ENCODE results near the gene SUCO. TPM values are rescaled to one million over a fixed set of nuclear protein-coding genes. Genes with fewer than 3 reads are reported as not detected.

SUCO gene
- total and polyA plus RNA-seq, 2 of the 13 experiments (the other 11 are each of a cell fraction or from before 2014, with no cell fraction given) = 12.6 to 25.5 TPM

DNA sequence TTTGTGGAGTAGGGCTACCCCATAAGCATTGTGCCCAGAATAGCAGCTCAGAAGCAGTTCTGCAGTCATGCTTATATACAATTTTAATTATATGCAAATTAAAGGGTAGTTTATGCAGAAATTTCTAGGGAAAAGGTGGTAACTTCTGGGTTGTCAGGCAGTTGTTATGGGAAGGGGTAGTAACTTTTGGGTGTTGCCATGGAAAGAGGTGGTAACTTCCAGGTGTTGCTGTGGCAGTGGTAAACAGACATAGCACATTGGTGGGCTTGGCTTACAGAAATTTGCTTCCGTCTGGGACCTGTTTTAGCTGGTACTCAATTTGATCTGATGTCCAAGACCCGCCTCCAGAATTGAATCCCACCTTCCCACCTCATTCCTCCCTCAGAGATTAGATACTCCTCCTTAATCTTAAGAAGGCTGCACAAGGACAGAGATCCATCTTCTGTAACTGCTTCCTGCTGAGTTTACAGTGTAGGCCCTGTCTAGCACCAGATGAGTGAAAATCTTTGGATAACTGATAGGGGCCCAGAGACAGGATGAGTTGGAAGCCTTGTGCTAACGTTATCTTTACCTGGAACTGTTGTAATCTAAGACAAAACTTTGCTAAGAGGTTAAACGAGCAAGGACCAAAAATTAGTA, 26.7 kb downstream of the SUCO start:
- no TSS peak for BruUV-seq (replicated peaks)
- Histone ChIP-seq H3K4me3 (replicated peaks in 1 of 3; ENCODE audit: insufficient read depth in 1 of 3, low read depth in 2 of 3, low read length in 3 of 3) (no peak overlapping the region), H3K9me3 (ENCODE audit: low read length) (no peaks in the 10 kb centered on the region), H3K4me2 (ENCODE audit: low read depth, low read length) (no peak overlapping the region), H3K27me3 (ENCODE audit: control insufficient read depth in 1 of 2, insufficient read depth in 2 of 2, low read length in 2 of 2) (no peaks in the 10 kb centered on the region; a peak in 1 of 5 replicates), H3K4me1 (ENCODE audit: insufficient read depth, low read length) (peaks cover 23% of the 10 kb centered on the region), H3K27ac (ENCODE audit: extremely low read length, insufficient read depth, low read length) (no peak overlapping the region), H3K9ac (ENCODE audit: insufficient read depth, low read depth, low read length) (no peak overlapping the region), H2AFZ (ENCODE audit: low read length) (no peak overlapping the region), H3K36me3 (replicated peaks in 1 of 2; ENCODE audit: control insufficient read depth in 1 of 2, insufficient read depth in 2 of 2, low read length in 2 of 2) (peaks cover 13 to 47% of the 10 kb centered on the region in 2 experiments), H3K79me2 (ENCODE audit: insufficient read depth, low read length) (peaks cover 6% of the 10 kb centered on the region), H4K20me1 (ENCODE audit: insufficient read depth, low read length) (no peaks in the 10 kb centered on the region)
- ChIA-PET CTCF (ENCODE audit: low intra/inter-chr PET ratio, low total read pairs) (no interaction called here), POLR2A (no interaction called here)
- TF ChIP-seq ZBTB1 (CRISPR knock-in tag; IDR thresholded peaks at IDR 0.05; ENCODE audit: borderline replicate concordance) (no peak), ELF4 (CRISPR knock-in tag; IDR thresholded peaks at IDR 0.05; ENCODE audit: borderline replicate concordance) (no peak)
- no peak for DNase-seq (ENCODE audit: low spot score)
- intact Hi-C loops (cut with micrococcal nuclease; ENCODE audit: unreplicated experiment) (no loop called here), in situ Hi-C loops (cut with HindIII; ENCODE audit: extremely low pct_ligation_motif_present, low pct_unique_long_range_greater_than_20kb) (no loop called here)
- no peak for ATAC-seq
- 95% methylated on average over 4 of the region's 4 CpGs for WGBS (ENCODE audit: low lambda C conversion rate)
- no peak for FAIRE-seq

DNA sequence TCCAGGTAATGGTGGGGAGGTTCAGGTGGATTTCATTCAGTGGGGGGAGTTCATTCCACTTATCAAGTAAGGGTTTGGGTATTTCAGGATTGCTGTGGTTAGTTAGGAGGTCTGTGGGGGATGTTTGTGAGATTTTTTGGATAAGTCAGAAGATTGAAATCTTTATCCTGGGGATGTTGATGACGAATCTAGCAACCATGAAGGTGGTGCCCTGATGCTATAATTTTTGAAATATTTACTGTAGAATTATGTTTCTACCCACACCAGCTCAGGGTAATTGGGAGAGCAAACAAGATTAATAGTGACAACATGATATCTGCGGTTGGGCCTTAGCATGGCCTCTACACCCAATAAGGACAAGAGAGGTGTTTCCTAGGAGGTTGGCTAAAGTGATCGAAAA, 28.3 kb downstream of the SUCO start:
- H2AFZ ChIP-seq (ENCODE audit: low read length) = no peak overlapping the region
- TF ChIP-seq MNT (IDR thresholded peaks at IDR 0.05) = no peak
- TF ChIP-seq SAP130 (CRISPR knock-in tag; IDR thresholded peaks at IDR 0.05; ENCODE audit: low read depth) = no peak
- TF ChIP-seq ZNF703 (CRISPR knock-in tag; IDR thresholded peaks at IDR 0.05; ENCODE audit: borderline replicate concordance) = no peak
- FAIRE-seq = no peak
- intact Hi-C loops (cut with micrococcal nuclease; ENCODE audit: unreplicated experiment) = no loop called here
- in situ Hi-C loops (cut with HindIII; ENCODE audit: extremely low pct_ligation_motif_present, low pct_unique_long_range_greater_than_20kb) = no loop called here
- no peaks in the 10 kb centered on the region for H3K27me3 ChIP-seq (ENCODE audit: control insufficient read depth in 1 of 2, insufficient read depth in 2 of 2, low read length in 2 of 2)
- peaks cover 17% of the 10 kb centered on the region for H3K4me1 ChIP-seq (ENCODE audit: insufficient read depth, low read length)
- no peaks in the 10 kb centered on the region for H4K20me1 ChIP-seq (ENCODE audit: insufficient read depth, low read length)
- H3K4me3 ChIP-seq (replicated peaks in 1 of 3; ENCODE audit: insufficient read depth in 1 of 3, low read depth in 2 of 3, low read length in 3 of 3) = no peak overlapping the region
- peaks cover 13 to 57% of the 10 kb centered on the region in 2 experiments for H3K36me3 ChIP-seq (replicated peaks in 1 of 2; ENCODE audit: control insufficient read depth in 1 of 2, insufficient read depth in 2 of 2, low read length in 2 of 2)
- ChIA-PET POLR2A (no interaction called here), CTCF (ENCODE audit: low intra/inter-chr PET ratio, low total read pairs) (no interaction called here)
- DNase-seq (ENCODE audit: low spot score) = no peak
- no peaks in the 10 kb centered on the region for H3K9me3 ChIP-seq (ENCODE audit: low read length)
- no peak overlapping the region for H3K9ac ChIP-seq (ENCODE audit: insufficient read depth, low read depth, low read length)
- BruUV-seq (replicated peaks) = no TSS peak
- 98% methylated on average over 3 of the region's 3 CpGs for whole genome bisulfite sequencing (ENCODE audit: low lambda C conversion rate)
- no peaks in the 10 kb centered on the region for H3K79me2 ChIP-seq (ENCODE audit: insufficient read depth, low read length)
- ATAC-seq = no peak
- H3K27ac ChIP-seq (ENCODE audit: extremely low read length, insufficient read depth, low read length) = no peak overlapping the region
- H3K4me2 ChIP-seq (ENCODE audit: low read depth, low read length) = no peak overlapping the region

Measured in HepG2 (cell line).